Hepatic stellate cell (primary cell): ENCODE results near the gene ATF7IP.
"Not testable (repeated sequence)": the region's sequence is repeated elsewhere in the genome, so short reads cannot be mapped to it uniquely, and the experiment has no call there.

ENCODE experiments used
- DNase-seq: peaks from one replicate; pipeline ENCODE4 v3.0.0; 2011; ENCODE audit warnings: low spot score

The ATF7IP gene

GRCh38 chr12:14379508-14379907 is 14.0 kb downstream of the ATF7IP start:
- DNase-seq = no peak

- peak; percentile 41 for DNase-seq
Measured at GRCh38 chr12:14384783-14385638, 19.5 kb downstream of the ATF7IP start.

- DNase-seq = no peak
Measured at GRCh38 chr12:14387219-14387871, 21.9 kb downstream of the ATF7IP start.

- DNase-seq = no peak
Measured at GRCh38 chr12:14390449-14390848, 25.0 kb downstream of the ATF7IP start.

GRCh38 chr12:14390870-14391530 is 25.5 kb downstream of the ATF7IP start:
- DNase-seq = no peak

GRCh38 chr12:14393751-14394150 is 28.3 kb downstream of the ATF7IP start:
- DNase-seq = no peak

GRCh38 chr12:14394317-14395073 is 29.0 kb downstream of the ATF7IP start:
- peak; percentile 53 for DNase-seq

- no peak for DNase-seq
Measured at GRCh38 chr12:14395074-14395778, 29.7 kb downstream of the ATF7IP start.

- no peak for DNase-seq
Measured at GRCh38 chr12:14396071-14396470, 30.6 kb downstream of the ATF7IP start.

- DNase-seq = no peak
Measured at GRCh38 chr12:14399871-14400270, 34.4 kb downstream of the ATF7IP start.

- no peak for DNase-seq
Measured at GRCh38 chr12:14400599-14400998, 35.1 kb downstream of the ATF7IP start.

- not testable (repeated sequence) for DNase-seq
Measured at GRCh38 chr12:14401267-14401666, 35.8 kb downstream of the ATF7IP start.

- no peak for DNase-seq
Measured at GRCh38 chr12:14402697-14403096, 37.2 kb downstream of the ATF7IP start.

- DNase-seq = no peak
Measured at GRCh38 chr12:14403293-14403692, 37.8 kb downstream of the ATF7IP start.

- DNase-seq = peak; percentile 44
Measured at GRCh38 chr12:14403711-14404196, 38.3 kb downstream of the ATF7IP start.

- DNase-seq = not testable (repeated sequence)
Measured at GRCh38 chr12:14405407-14405806, 39.9 kb downstream of the ATF7IP start.

GRCh38 chr12:14408208-14408607 is 42.7 kb downstream of the ATF7IP start:
- no peak for DNase-seq

GRCh38 chr12:14410177-14410576 is 44.7 kb downstream of the ATF7IP start:
- DNase-seq = no peak

GRCh38 chr12:14410841-14411569 is 45.5 kb downstream of the ATF7IP start:
- no peak for DNase-seq

- DNase-seq = peak; percentile 40
Measured at GRCh38 chr12:14416658-14417057, 51.2 kb downstream of the ATF7IP start.

- DNase-seq = peak; percentile 58
Measured at GRCh38 chr12:14417715-14418114, 52.2 kb downstream of the ATF7IP start.
